Measurements from ENCODE around the gene SUCO. TPM values are rescaled to one million over a fixed set of nuclear protein-coding genes. Genes with fewer than 3 reads are reported as not detected.

Gene SUCO
- total and polyA plus RNA-seq, 2 of the 8 experiments (the other 6 are each of a cell fraction or from before 2014, with no cell fraction given), result 8.3 to 35.8 TPM

GRCh38 chr1:172545396-172546004 is 12.6 kb downstream of the SUCO start:
- CTCF ChIA-PET (ENCODE audit: partially characterized antibody), result interaction anchor here (1.0 to 2.0 kb wide), 4 partner anchors 114 to 525 kb away, joined by 3 to 9 read pairs (median 3); no protein-coding TSS in a partner anchor
- no peak for FAIRE-seq
- TF ChIP-seq RFX5 (IDR thresholded peaks at IDR 0.05; ENCODE audit: borderline replicate concordance, low read depth, low read length), result no peak
- TF ChIP-seq SP2 (IDR thresholded peaks at IDR 0.05; ENCODE audit: low read length), result no peak
- TF ChIP-seq SP4 (IDR thresholded peaks at IDR 0.05; ENCODE audit: low read length), result no peak
- no peak for TF ChIP-seq CTCF (IDR thresholded peaks at IDR 0.05; ENCODE audit: control extremely low read depth in 1 of 3, insufficient read depth in 1 of 3, low read depth in 1 of 3, low read length in 3 of 3)
- no peak for TF ChIP-seq CHD1 (IDR thresholded peaks at IDR 0.05; ENCODE audit: low read depth, low read length)
- no peak for TF ChIP-seq TBP (IDR thresholded peaks at IDR 0.05; ENCODE audit: low read depth, low read length)
- no peak for TF ChIP-seq TAF7 (optimal IDR thresholded peaks at IDR 0.05; ENCODE audit: borderline replicate concordance, low read depth, low read length)
- no peak for TF ChIP-seq SIX5 (IDR thresholded peaks at IDR 0.05; ENCODE audit: low read depth, low read length)
- TF ChIP-seq EZH2 (IDR thresholded peaks at IDR 0.05; ENCODE audit: low read depth, low read length, severe bottlenecking), result no peak
- TF ChIP-seq RAD21 (IDR thresholded peaks at IDR 0.05 in 1 of 2, conservative IDR thresholded peaks at IDR 0.05 in 1 of 2; ENCODE audit: low read depth in 2 of 2, low read length in 2 of 2), result no peak

More at GRCh38 chr1:172545396-172546004, 12.6 kb downstream of the SUCO start:
- Histone ChIP-seq H3K9ac (replicated peaks in 1 of 4; ENCODE audit: extremely low read depth in 1 of 4, low read depth in 3 of 4, low read length in 3 of 4) (no peak overlapping the region), H3K4me1 (replicated peaks in 1 of 4; ENCODE audit: control insufficient read depth in 3 of 4, insufficient read depth in 4 of 4, low read length in 3 of 4) (peaks cover 0 to 17% (median 2%) of the 10 kb centered on the region in 4 experiments; a peak in 3 of 7 replicates), H3K4me2 (ENCODE audit: insufficient read depth in 1 of 2, low read depth in 2 of 2, low read length in 2 of 2) (no peak overlapping the region), H2BK15ac (ENCODE audit: low read length) (no peak overlapping the region), H2AFZ (ENCODE audit: low read length) (no peak overlapping the region), H2BK120ac (replicated peaks; ENCODE audit: low read depth, low read length) (no peak overlapping the region), H4K20me1 (replicated peaks in 1 of 2; ENCODE audit: control insufficient read depth in 1 of 2, insufficient read depth in 2 of 2, low read length in 2 of 2) (peaks cover 6 to 7% of the 10 kb centered on the region in 2 experiments), H3K36me3 (ENCODE audit: control insufficient read depth in 2 of 4, insufficient read depth in 4 of 4, low read length in 3 of 4) (no peaks in the 10 kb centered on the region), H2BK5ac (ENCODE audit: low read depth, low read length) (no peak overlapping the region), H3K23me2 (ENCODE audit: low read depth, low read length) (peaks cover 3% of the 10 kb centered on the region; the same call in 1 of the 2 replicates), H3K4ac (replicated peaks; ENCODE audit: insufficient read length, low read depth, low read length) (no peak overlapping the region), H4K5ac (ENCODE audit: insufficient read length, low read depth, low read length) (no peak overlapping the region), H3K14ac (ENCODE audit: insufficient read length) (no peak overlapping the region), H3K18ac (ENCODE audit: extremely low read depth, low read length) (no peak overlapping the region), H2AK5ac (ENCODE audit: low read depth, low read length) (peak overlapping the region; percentile 60; the same call in 1 of the 2 replicates), H3K9me3 (ENCODE audit: insufficient read depth in 2 of 2, low read depth in 1 of 2, low read length in 1 of 2) (no peaks in the 10 kb centered on the region), H3K27ac (ENCODE audit: low read depth, low read length) (no peak overlapping the region), H3K23ac (ENCODE audit: insufficient read length) (no peak overlapping the region), H4K91ac (replicated peaks; ENCODE audit: insufficient read length, low read length) (no peak overlapping the region), H3K27me3 (replicated peaks in 1 of 4; ENCODE audit: control insufficient read depth in 3 of 4, extremely low read depth in 1 of 4, insufficient read depth in 3 of 4, low read length in 3 of 4) (no peaks in the 10 kb centered on the region), H3K79me1 (ENCODE audit: low read depth, low read length) (peaks cover 2% of the 10 kb centered on the region; the same call in 1 of the 2 replicates), H4K8ac (ENCODE audit: extremely low read depth, insufficient read depth, low read length) (no peak overlapping the region; the same call in none of the 2 replicates), H2BK20ac (ENCODE audit: low read length) (no peak overlapping the region), H3K4me3 (ENCODE audit: extremely low read depth in 1 of 4, insufficient read depth in 2 of 4, low read depth in 3 of 4, low read length in 4 of 4) (no peak overlapping the region), H3K79me2 (ENCODE audit: control insufficient read depth in 1 of 2, insufficient read depth in 2 of 2, low read length in 2 of 2) (peaks cover 17 to 100% of the 10 kb centered on the region in 2 experiments), H2BK12ac (ENCODE audit: low read depth, low read length) (no peak overlapping the region; the same call in 1 of the 2 replicates), H3K56ac (replicated peaks; ENCODE audit: insufficient read length, low read depth, low read length) (no peak overlapping the region)
- POLR2A ChIA-PET (ENCODE audit: partially characterized antibody), result interaction anchor here (1.0 to 1.5 kb wide), 3 partner anchors 10 to 14 kb away, joined by 3 to 4 read pairs (median 4); no protein-coding TSS in a partner anchor
- WGBS, 2 experiments (ENCODE audit: extremely low coverage in 1 of 2, insufficient coverage in 1 of 2, insufficient read length in 1 of 2, insufficient replicate concordance in 2 of 2, low coverage in 1 of 2, low lambda C conversion rate in 2 of 2, missing lambda C conversion rate in 1 of 2), result 78% methylated on average over 4 of the region's 4 CpGs; no CpG with 5 or more reads in 1 of the 2 experiments
- DNase-seq (ENCODE audit: low read depth in 1 of 2, low spot score in 2 of 2), result no peak
